ENCODE measurements around the gene MICAL2.

The MICAL2 gene

DNA sequence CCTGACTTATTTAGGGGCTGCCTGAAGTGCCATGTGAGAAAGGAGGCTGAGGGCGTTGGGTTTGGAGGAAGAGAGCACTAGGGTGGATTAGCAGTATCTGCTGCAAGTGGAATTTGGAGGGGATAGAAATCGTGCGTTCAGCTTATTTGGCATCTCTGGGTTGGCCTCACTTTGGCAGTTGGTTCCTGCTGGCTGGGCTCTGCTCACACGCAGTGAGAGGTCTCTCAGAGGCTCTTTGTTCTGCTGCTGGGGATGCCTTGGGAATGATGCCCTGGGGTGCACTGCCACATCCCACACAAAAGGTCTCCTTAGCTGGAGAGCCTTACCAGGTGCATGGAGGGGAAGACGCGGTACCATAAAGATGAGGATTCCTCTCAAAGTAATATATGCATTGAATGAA is 17.7 kb upstream of the MICAL2 start:
- TF ChIP-seq, protein P1, sequence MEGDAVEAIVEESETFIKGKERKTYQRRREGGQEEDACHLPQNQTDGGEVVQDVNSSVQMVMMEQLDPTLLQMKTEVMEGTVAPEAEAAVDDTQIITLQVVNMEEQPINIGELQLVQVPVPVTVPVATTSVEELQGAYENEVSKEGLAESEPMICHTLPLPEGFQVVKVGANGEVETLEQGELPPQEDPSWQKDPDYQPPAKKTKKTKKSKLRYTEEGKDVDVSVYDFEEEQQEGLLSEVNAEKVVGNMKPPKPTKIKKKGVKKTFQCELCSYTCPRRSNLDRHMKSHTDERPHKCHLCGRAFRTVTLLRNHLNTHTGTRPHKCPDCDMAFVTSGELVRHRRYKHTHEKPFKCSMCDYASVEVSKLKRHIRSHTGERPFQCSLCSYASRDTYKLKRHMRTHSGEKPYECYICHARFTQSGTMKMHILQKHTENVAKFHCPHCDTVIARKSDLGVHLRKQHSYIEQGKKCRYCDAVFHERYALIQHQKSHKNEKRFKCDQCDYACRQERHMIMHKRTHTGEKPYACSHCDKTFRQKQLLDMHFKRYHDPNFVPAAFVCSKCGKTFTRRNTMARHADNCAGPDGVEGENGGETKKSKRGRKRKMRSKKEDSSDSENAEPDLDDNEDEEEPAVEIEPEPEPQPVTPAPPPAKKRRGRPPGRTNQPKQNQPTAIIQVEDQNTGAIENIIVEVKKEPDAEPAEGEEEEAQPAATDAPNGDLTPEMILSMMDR (IDR thresholded peaks at IDR 0.05; ENCODE audit: low read depth, low read length) = no peak

DNA sequence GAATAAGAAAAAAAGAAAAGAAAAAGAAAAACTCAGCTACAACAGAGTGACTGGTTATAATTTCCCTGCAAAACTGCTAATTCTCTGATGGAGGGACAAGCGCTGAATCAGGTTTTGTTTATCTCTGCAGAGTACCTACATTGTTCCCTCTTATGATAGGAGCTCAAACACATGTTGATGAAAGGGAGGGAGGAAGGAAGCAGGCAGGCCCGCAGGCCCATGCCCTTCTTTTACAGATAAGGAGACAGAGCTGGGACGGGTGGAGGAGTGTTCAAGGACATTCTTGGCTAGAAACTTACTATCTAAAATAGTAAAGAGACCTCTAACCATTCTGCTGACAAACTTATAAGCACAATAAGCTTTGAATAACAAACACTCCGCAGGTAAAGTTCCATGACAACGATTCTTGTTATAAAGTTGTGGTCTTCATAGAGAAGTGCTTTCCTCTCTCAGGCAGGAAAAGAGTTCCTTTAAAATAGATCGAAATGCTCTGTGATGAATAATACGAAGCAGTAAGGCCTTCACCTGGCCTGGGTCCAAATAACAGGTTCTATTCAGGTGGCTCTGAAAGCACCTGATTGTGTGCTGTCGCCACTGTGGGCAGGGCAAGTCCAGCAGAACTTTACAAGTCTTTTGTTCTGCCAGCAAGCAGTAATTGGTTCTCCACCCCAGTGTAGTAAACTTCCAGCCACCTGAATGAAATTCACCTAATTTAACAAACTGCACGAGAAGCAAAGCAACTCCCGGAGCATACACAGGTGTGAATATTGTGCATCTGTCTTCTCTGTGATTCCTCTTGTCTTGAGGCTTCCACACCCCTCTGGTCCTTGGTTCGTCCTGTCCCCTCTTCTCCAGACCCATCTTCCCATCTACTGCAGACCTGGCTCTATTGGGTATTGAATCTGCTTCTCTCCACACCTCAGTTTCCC is 15.3 kb upstream of the MICAL2 start:
- H3K4me3 ChIP-seq (ENCODE audit: low read depth, low read length) = no peak overlapping the region
- no peaks in the 10 kb centered on the region for H3K4me1 ChIP-seq
- H3K36me3 ChIP-seq = no peaks in the 10 kb centered on the region
- H3K27me3 ChIP-seq = no peaks in the 10 kb centered on the region
- no peak for DNase-seq
- TF ChIP-seq, protein P1 (IDR thresholded peaks at IDR 0.05; ENCODE audit: low read depth, low read length) = no peak
- H3K9me3 ChIP-seq = no peaks in the 10 kb centered on the region

More for the DNA sequence above, 17.7 kb upstream of the MICAL2 start:
- no peaks in the 10 kb centered on the region for H3K36me3 ChIP-seq
- no peak overlapping the region for H3K4me3 ChIP-seq (ENCODE audit: low read depth, low read length)
- no peaks in the 10 kb centered on the region for H3K4me1 ChIP-seq
- H3K27me3 ChIP-seq = no peaks in the 10 kb centered on the region
- H3K9me3 ChIP-seq = no peaks in the 10 kb centered on the region
- DNase-seq = no peak

DNA sequence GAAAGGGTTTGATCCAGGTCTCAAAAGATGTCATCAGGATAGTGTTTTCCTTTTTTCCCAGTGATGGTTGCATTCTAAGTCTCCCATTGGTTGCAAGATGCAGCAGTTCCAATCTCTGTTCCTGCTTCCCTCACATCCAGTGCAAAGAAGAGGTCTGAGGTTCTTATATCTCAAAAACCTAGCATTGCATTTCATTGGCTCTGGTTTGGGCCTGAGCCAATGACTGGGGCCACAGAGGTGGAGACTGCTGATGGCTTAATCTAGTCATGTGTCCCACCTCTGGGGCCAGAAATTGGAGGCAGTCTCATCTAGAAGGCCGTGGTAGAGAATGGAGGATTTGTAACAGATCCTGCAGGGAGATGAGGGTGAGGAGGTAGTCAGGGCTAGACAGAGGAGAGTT is 13.2 kb upstream of the MICAL2 start:
- H3K4me3 ChIP-seq (ENCODE audit: low read depth, low read length) = no peak overlapping the region
- H3K27me3 ChIP-seq = no peaks in the 10 kb centered on the region
- H3K9me3 ChIP-seq = no peaks in the 10 kb centered on the region
- DNase-seq = no peak
- TF ChIP-seq, protein P1 (IDR thresholded peaks at IDR 0.05; ENCODE audit: low read depth, low read length) = no peak
- no peaks in the 10 kb centered on the region for H3K4me1 ChIP-seq
- H3K36me3 ChIP-seq = no peaks in the 10 kb centered on the region

DNA sequence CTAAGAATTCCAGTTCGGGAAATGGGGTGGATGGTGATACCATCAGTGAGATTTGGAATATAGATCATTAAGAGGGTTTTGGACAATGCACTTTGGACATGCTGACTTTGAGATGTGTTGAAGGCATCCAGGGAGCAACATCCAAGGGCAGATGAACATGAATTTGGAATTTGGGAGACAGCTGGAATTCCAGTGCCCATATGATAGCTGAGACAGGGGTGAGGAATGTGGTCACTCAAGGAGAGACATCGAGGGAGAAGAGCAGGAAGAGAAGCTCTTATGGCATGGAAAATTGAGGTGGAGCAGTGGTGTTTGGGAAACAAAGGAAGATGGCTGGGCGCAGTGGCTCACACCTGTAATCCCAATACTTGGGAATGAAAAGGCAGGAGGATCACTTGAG is 11.8 kb upstream of the MICAL2 start:
- no peaks in the 10 kb centered on the region for H3K4me1 ChIP-seq
- no peaks in the 10 kb centered on the region for H3K36me3 ChIP-seq
- TF ChIP-seq, protein P1 (IDR thresholded peaks at IDR 0.05; ENCODE audit: low read depth, low read length) = no peak

DNA sequence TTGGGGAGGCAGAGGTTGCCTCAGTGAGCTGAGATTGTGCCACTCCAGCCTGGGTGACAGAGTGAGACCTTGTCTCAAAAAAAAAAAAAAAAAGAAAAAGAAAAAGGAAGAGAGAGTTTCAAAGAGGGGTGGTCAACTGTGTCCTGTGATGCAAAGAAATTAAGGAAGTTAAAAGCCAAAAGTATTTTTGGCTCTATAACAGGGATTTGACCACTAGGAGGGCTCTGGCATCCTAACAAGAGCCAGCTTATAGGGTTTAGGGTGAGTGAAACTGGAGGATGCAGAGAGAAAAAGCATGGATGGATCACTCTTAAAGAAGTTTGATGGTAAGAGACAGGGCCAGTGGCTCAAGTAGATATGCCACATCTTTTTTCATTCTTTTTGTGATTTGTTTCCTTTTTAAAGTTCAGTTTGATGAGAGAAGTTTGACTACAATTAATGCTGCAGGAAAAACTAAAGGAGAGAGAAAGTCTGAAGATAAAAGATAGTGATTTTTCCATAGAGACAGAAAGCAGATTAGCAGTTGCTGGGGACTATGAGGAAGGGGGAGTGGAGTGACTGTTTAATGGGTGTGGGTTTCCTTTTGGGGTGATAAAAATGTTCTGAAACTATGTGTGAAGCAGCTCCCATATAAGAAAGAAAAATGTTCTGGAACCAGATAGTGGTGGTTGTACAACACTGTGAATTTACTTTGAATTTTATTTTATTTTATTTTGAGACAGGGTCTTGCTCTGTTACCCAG is 11.1 kb upstream of the MICAL2 start:
- no peak overlapping the region for H3K4me3 ChIP-seq (ENCODE audit: low read depth, low read length)
- H3K4me1 ChIP-seq = no peaks in the 10 kb centered on the region
- TF ChIP-seq, protein P1 (IDR thresholded peaks at IDR 0.05; ENCODE audit: low read depth, low read length) = peak; percentile 9; the same call in 1 of the 2 replicates
- no peak for DNase-seq
- no peaks in the 10 kb centered on the region for H3K9me3 ChIP-seq
- H3K36me3 ChIP-seq = no peaks in the 10 kb centered on the region
- H3K27me3 ChIP-seq = no peaks in the 10 kb centered on the region

More for the DNA sequence above, 11.8 kb upstream of the MICAL2 start:
- H3K9me3 ChIP-seq = no peaks in the 10 kb centered on the region
- H3K4me3 ChIP-seq (ENCODE audit: low read depth, low read length) = no peak overlapping the region
- no peaks in the 10 kb centered on the region for H3K27me3 ChIP-seq
- DNase-seq = no peak
